Duodenal mucosa (tissue), 2 donors: ENCODE data around the gene FBXO31.

Experiments
- H3K27ac ChIP-seq: one replicate; pipeline ENCODE4 v1.7.0; 2013; ENCODE audit warnings: low read depth, low read length
- H3K27me3 ChIP-seq, 2 donors: one replicate each; pipeline ENCODE4 v1.7.0; 2013; ENCODE audit warnings: low read length in 2 of 2, control low read depth in 1 of 2; ENCODE audit not compliant: insufficient read depth in 2 of 2, control insufficient read depth in 1 of 2
- H3K36me3 ChIP-seq, 2 donors: one replicate each; pipeline ENCODE4 v1.7.0; 2013; ENCODE audit warnings: low read length in 2 of 2, control low read depth in 1 of 2; ENCODE audit not compliant: insufficient read depth in 2 of 2, control insufficient read depth in 1 of 2
- H3K4me1 ChIP-seq, 2 donors: one replicate each; pipeline ENCODE4 v1.7.0; 2013; ENCODE audit warnings: low read length in 2 of 2, control low read depth in 1 of 2; ENCODE audit not compliant: insufficient read depth in 2 of 2, control insufficient read depth in 1 of 2
- H3K4me3 ChIP-seq, 2 donors: one replicate each; pipeline ENCODE4 v1.7.0; 2013; ENCODE audit warnings: low read length in 2 of 2, low read depth in 1 of 2
- H3K9ac ChIP-seq, 2 donors: one replicate each; pipeline ENCODE4 v1.7.0; 2013; ENCODE audit warnings: low read length in 2 of 2, low read depth in 1 of 2
- H3K9me3 ChIP-seq, 2 donors: one replicate each; pipeline ENCODE4 v1.7.0; 2013; ENCODE audit warnings: low read length in 2 of 2, control low read depth in 1 of 2; ENCODE audit not compliant: control insufficient read depth in 1 of 2

The FBXO31 gene

GRCh38 chr16:87327798-87328495 is 55.6 kb downstream of the FBXO31 start:
- Histone ChIP-seq H3K4me1 (no peaks in the 10 kb centered on the region), H3K9ac (no peak overlapping the region), H3K9me3 (no peaks in the 10 kb centered on the region), H3K4me3 (no peak overlapping the region), H3K27me3 (no peaks in the 10 kb centered on the region), H3K36me3 (peaks cover 10 to 57% of the 10 kb centered on the region in 2 donors), H3K27ac (no peak overlapping the region)

GRCh38 chr16:87326151-87326571 is 57.4 kb downstream of the FBXO31 start:
- no peak overlapping the region for H3K9ac ChIP-seq
- peaks cover 10 to 44% of the 10 kb centered on the region in 2 donors for H3K36me3 ChIP-seq
- H3K27me3 ChIP-seq = no peaks in the 10 kb centered on the region
- no peaks in the 10 kb centered on the region for H3K4me1 ChIP-seq
- H3K9me3 ChIP-seq = no peaks in the 10 kb centered on the region
- no peak overlapping the region for H3K4me3 ChIP-seq
- no peak overlapping the region for H3K27ac ChIP-seq

GRCh38 chr16:87325423-87325858 is 58.1 kb downstream of the FBXO31 start:
- no peak overlapping the region for H3K4me3 ChIP-seq
- H3K9ac ChIP-seq = no peak overlapping the region
- no peaks in the 10 kb centered on the region for H3K27me3 ChIP-seq
- H3K9me3 ChIP-seq = no peaks in the 10 kb centered on the region
- H3K4me1 ChIP-seq = no peaks in the 10 kb centered on the region
- peaks cover 8 to 37% of the 10 kb centered on the region in 2 donors for H3K36me3 ChIP-seq
- H3K27ac ChIP-seq = no peak overlapping the region

GRCh38 chr16:87324411-87325275 is 58.9 kb downstream of the FBXO31 start:
- Histone ChIP-seq H3K27me3 (no peaks in the 10 kb centered on the region), H3K27ac (no peak overlapping the region), H3K36me3 (peaks cover 0 to 34% of the 10 kb centered on the region in 2 donors), H3K9me3 (no peaks in the 10 kb centered on the region), H3K9ac (no peak overlapping the region), H3K4me3 (no peak overlapping the region), H3K4me1 (no peaks in the 10 kb centered on the region)

GRCh38 chr16:87323727-87324410 is 59.7 kb downstream of the FBXO31 start:
- no peak overlapping the region for H3K27ac ChIP-seq
- H3K4me3 ChIP-seq = no peak overlapping the region
- peaks cover 0 to 27% of the 10 kb centered on the region in 2 donors for H3K36me3 ChIP-seq
- H3K27me3 ChIP-seq = no peaks in the 10 kb centered on the region
- no peak overlapping the region for H3K9ac ChIP-seq
- H3K4me1 ChIP-seq = peaks cover 0 to 3% of the 10 kb centered on the region in 2 donors
- H3K9me3 ChIP-seq = no peaks in the 10 kb centered on the region

- peaks cover 6 to 11% of the 10 kb centered on the region in 2 donors for H3K4me1 ChIP-seq
- no peaks in the 10 kb centered on the region for H3K27me3 ChIP-seq
- no peak overlapping the region for H3K27ac ChIP-seq
- no peaks in the 10 kb centered on the region for H3K9me3 ChIP-seq
- no peak overlapping the region for H3K9ac ChIP-seq
- peaks cover 0 to 22% of the 10 kb centered on the region in 2 donors for H3K36me3 ChIP-seq
- H3K4me3 ChIP-seq = no peak overlapping the region
These were observed 60.5 kb downstream of the FBXO31 start for GRCh38 chr16:87322833-87323726.

GRCh38 chr16:87322360-87322759 is 61.2 kb downstream of the FBXO31 start:
- peaks cover 0 to 15% of the 10 kb centered on the region in 2 donors for H3K36me3 ChIP-seq
- no peak overlapping the region for H3K9ac ChIP-seq

GRCh38 chr16:87321336-87322107 is 62.1 kb downstream of the FBXO31 start:
- H3K27ac ChIP-seq = no peak overlapping the region
- H3K27me3 ChIP-seq = no peaks in the 10 kb centered on the region
- H3K4me1 ChIP-seq = peaks cover 10 to 13% of the 10 kb centered on the region in 2 donors
- peaks cover 0 to 13% of the 10 kb centered on the region in 2 donors for H3K36me3 ChIP-seq
- no peak overlapping the region for H3K4me3 ChIP-seq
- no peaks in the 10 kb centered on the region for H3K9me3 ChIP-seq
- no peak overlapping the region for H3K9ac ChIP-seq

More at GRCh38 chr16:87322360-87322759, 61.2 kb downstream of the FBXO31 start:
- no peaks in the 10 kb centered on the region for H3K27me3 ChIP-seq
- no peaks in the 10 kb centered on the region for H3K9me3 ChIP-seq
- no peak overlapping the region for H3K4me3 ChIP-seq
- H3K27ac ChIP-seq = no peak overlapping the region
- H3K4me1 ChIP-seq = peaks cover 10 to 13% of the 10 kb centered on the region in 2 donors
